Coronary artery (tissue), 2 donors: ENCODE data around the gene PAX6.

ENCODE experiments used
- DNase-seq: peaks from one replicate; pipeline ENCODE4 v3.0.0-alpha.2; 2017; ENCODE audit warnings: low spot score
- H3K27ac ChIP-seq, 2 donors: fragments of 200-600 bp; sonication (generic); one replicate each; pipeline ENCODE4 v1.5.1; 2016 to 2019
- H3K4me3 ChIP-seq: fragments of 200-600 bp; sonication (generic); 2 replicates; pipeline ENCODE4 v1.5.1; 2016; ENCODE audit warnings: mild to moderate bottlenecking, moderate library complexity
- CTCF ChIP-seq: fragments of 200-600 bp; sonication (generic); IDR thresholded peaks from one replicate; pipeline ENCODE4 v1.5.1; 2019; ENCODE audit warnings: antibody characterized with exemption

PAX6 gene

GRCh38 chr11:31822927-31823643 is 12.0 kb upstream of the PAX6 start:
- no peak overlapping the region for H3K4me3 ChIP-seq
- no peak overlapping the region for H3K27ac ChIP-seq
- no peak for DNase-seq
- TF ChIP-seq CTCF, result no peak

GRCh38 chr11:31822175-31822926 is 11.2 kb upstream of the PAX6 start:
- DNase-seq, result no peak
- TF ChIP-seq CTCF, result no peak

DNA sequence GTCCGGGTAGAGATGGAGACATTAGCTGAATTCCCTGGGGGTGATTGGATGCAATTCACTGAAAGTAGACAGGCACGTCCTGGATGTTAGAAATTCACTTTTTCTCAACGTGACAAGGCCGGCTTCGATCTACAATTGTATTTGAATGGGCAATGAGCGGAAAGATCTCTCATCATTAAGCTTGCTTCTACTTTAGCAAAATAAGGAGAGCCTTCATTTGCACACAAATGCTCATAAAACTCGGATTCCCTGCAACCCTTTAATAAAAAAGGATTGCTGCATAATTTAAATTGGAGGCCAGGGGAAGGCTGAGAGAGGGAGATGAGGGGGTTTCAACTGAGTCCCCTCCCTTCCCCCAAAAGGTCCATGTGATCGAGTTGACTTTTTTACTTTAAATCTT is 10.6 kb upstream of the PAX6 start:
- no peak for DNase-seq
- H3K27ac ChIP-seq, result no peak overlapping the region
- no peak for TF ChIP-seq CTCF
- H3K4me3 ChIP-seq, result no peak overlapping the region

More at GRCh38 chr11:31822175-31822926, 11.2 kb upstream of the PAX6 start:
- Histone ChIP-seq H3K4me3 (no peak overlapping the region), H3K27ac (no peak overlapping the region)

- no peak for DNase-seq
- Histone ChIP-seq H3K4me3 (no peak overlapping the region), H3K27ac (no peak overlapping the region)
- no peak for TF ChIP-seq CTCF
These were observed 10.2 kb upstream of the PAX6 start for GRCh38 chr11:31821235-31821764.

- no peak for TF ChIP-seq CTCF
- H3K27ac ChIP-seq, result no peak overlapping the region
- DNase-seq, result no peak
- H3K4me3 ChIP-seq, result no peak overlapping the region
These were observed 9.3 kb upstream of the PAX6 start for GRCh38 chr11:31820438-31820818.

DNA sequence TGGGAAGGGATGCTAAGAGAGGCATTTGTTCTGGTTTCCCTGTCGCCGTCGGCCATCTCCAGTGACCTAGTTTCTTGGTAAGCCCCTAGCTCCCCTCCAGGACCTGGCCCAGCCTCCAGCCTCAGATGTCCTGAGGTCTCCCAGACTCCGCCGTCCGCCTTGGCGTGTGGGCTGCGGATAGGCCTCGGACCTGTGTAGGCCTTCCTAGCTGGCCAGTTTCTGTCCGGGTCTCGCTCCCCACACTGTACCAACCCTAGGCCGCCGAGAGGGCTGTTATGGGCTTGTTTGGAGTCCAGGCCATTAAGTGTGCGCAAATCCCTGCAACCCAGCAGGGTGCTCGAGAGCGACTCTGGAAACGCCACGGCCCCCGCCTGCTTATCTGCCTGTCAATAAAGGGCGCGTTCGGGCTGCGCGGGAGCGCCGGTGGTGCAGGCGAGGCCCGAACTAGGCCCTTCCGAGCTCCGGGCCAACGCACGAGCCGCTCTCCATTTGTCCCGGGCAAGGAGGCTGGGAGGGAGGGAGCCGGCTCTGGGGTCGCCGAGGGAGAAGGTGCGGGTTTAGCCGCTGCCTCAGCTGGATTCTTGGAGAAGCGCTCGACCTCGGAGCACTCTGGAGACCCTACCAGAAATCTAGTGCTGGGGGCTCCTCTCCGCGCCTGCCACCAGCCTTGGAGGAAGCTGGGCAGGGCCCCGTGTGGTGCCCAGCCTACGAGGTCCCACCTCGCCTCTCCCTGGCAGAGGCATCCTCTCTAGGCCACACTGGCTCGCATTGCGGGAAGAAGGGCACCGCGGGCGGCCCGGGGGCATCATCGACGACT is 8.7 kb upstream of the PAX6 start:
- TF ChIP-seq CTCF, result no peak
- H3K4me3 ChIP-seq, result no peak overlapping the region
- H3K27ac ChIP-seq, result no peak overlapping the region
- no peak for DNase-seq
